ENCODE measurements around the gene IFITM10. TPM values are rescaled to one million over a fixed set of nuclear protein-coding genes. Genes with fewer than 3 reads are reported as not detected.

Gene IFITM10
- total and polyA plus RNA-seq, 2 donors from 2014 or later, result 2.3 to 6.4 TPM

DNA sequence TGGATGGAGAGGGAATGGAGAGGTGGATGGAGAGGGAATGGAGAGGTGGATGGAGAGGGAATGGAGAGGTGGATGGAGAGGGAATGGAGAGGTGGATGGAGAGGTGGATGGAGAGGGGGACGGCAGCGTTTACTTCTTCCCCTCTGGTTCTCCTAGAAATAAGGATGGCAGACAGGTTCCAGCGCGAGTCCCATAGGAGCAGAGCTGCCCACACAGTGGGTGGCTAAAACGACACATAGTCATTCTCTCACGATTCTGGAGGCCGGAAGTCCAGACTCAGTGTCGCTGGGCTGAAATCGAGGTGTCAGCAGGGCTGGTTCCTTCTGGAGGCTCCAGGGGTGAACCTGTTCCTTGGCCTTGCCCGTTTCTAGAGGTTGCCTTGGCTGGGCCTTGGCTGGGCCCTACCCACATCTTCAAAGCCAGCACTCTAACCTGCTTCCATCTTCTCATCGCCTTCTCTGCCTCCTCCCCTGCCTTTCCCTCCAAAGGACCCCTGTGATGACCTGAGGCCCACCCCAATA lies 26.0 kb upstream of the IFITM10 start:
- no peak overlapping the region for H3K4me3 ChIP-seq (ENCODE audit: low read length in 3 of 3)
- no peaks in the 10 kb centered on the region for H3K27me3 ChIP-seq (ENCODE audit: control insufficient read depth, insufficient read depth, low read length)
- H3K4me1 ChIP-seq (ENCODE audit: control insufficient read depth in 2 of 3, insufficient read depth in 2 of 3, low read depth in 1 of 3, low read length in 3 of 3), result peaks cover 0 to 8% (median 0%) of the 10 kb centered on the region in 3 donors
- no peak overlapping the region for H3K9ac ChIP-seq (ENCODE audit: low read length in 3 of 3)
- no peak overlapping the region for H3K27ac ChIP-seq (ENCODE audit: low read depth in 2 of 2, low read length in 2 of 2)
- DNase-seq (peak in 1 of 5 donors; percentile 22), FAIRE-seq (no peak)
- intact Hi-C loops (cut with DNase I), result no loop called here
- no peaks in the 10 kb centered on the region for H3K9me3 ChIP-seq (ENCODE audit: control insufficient read depth in 2 of 3, insufficient read depth in 1 of 3, low read length in 3 of 3)
- no peaks in the 10 kb centered on the region for H3K36me3 ChIP-seq (ENCODE audit: control insufficient read depth in 2 of 3, insufficient read depth in 3 of 3, low read length in 3 of 3)
- no peak for TF ChIP-seq CTCF (IDR thresholded peaks at IDR 0.05; ENCODE audit: borderline replicate concordance, extremely low read depth, insufficient read depth)

DNA sequence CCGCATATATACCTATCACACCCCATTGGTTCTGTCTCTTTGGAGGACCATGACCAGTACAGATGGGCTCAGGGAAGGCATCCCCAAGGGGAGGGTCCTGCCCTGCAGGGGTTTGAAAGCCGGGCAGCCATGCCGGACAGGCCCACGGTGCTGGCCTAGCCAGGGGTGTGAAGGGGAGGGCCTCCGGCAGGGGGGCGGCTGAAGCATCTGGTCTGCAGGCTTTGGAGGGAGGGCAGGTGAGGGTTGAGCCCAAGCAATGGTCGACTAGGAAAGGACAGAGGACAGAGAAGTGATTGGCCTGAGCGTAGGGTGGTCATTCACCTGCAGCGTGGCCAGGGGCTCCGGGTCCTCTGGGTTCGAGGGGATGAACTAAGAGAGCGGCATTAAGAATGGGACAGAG lies 24.5 kb upstream of the IFITM10 start:
- Histone ChIP-seq H3K27me3 (ENCODE audit: control insufficient read depth, insufficient read depth, low read length) (no peaks in the 10 kb centered on the region), H3K27ac (ENCODE audit: low read depth in 2 of 2, low read length in 2 of 2) (no peak overlapping the region), H3K4me1 (ENCODE audit: control insufficient read depth in 2 of 3, insufficient read depth in 2 of 3, low read depth in 1 of 3, low read length in 3 of 3) (peaks cover 0 to 8% (median 0%) of the 10 kb centered on the region in 3 donors), H3K9ac (ENCODE audit: low read length in 3 of 3) (no peak overlapping the region), H3K9me3 (ENCODE audit: control insufficient read depth in 2 of 3, insufficient read depth in 1 of 3, low read length in 3 of 3) (no peaks in the 10 kb centered on the region), H3K4me3 (ENCODE audit: low read length in 3 of 3) (no peak overlapping the region), H3K36me3 (ENCODE audit: control insufficient read depth in 2 of 3, insufficient read depth in 3 of 3, low read length in 3 of 3) (no peaks in the 10 kb centered on the region)
- DNase-seq (peak in 1 of 5 donors; percentile 14), FAIRE-seq (no peak)
- no peak for TF ChIP-seq CTCF (IDR thresholded peaks at IDR 0.05; ENCODE audit: borderline replicate concordance, extremely low read depth, insufficient read depth)
- intact Hi-C loops (cut with DNase I), result no loop called here

GRCh38 chr11:1773994-1774550 lies 23.7 kb upstream of the IFITM10 start:
- no peak for TF ChIP-seq CTCF (IDR thresholded peaks at IDR 0.05; ENCODE audit: borderline replicate concordance, extremely low read depth, insufficient read depth)

More at GRCh38 chr11:1773994-1774550, 23.7 kb upstream of the IFITM10 start:
- DNase-seq, result peak in 1 of 5 donors; percentile 18
- Histone ChIP-seq H3K27ac (ENCODE audit: low read depth in 2 of 2, low read length in 2 of 2) (no peak overlapping the region), H3K36me3 (ENCODE audit: control insufficient read depth in 2 of 3, insufficient read depth in 3 of 3, low read length in 3 of 3) (no peaks in the 10 kb centered on the region), H3K4me1 (ENCODE audit: control insufficient read depth in 2 of 3, insufficient read depth in 2 of 3, low read depth in 1 of 3, low read length in 3 of 3) (peaks cover 0 to 8% (median 0%) of the 10 kb centered on the region in 3 donors), H3K27me3 (ENCODE audit: control insufficient read depth, insufficient read depth, low read length) (no peaks in the 10 kb centered on the region), H3K9me3 (ENCODE audit: control insufficient read depth in 2 of 3, insufficient read depth in 1 of 3, low read length in 3 of 3) (no peaks in the 10 kb centered on the region), H3K4me3 (ENCODE audit: low read length in 3 of 3) (no peak overlapping the region), H3K9ac (ENCODE audit: low read length in 3 of 3) (no peak overlapping the region)
- no peak for FAIRE-seq
- intact Hi-C loops (cut with DNase I), result no loop called here

All from kidney (tissue), 14 donors.